Neural cell (in vitro differentiated cells): ENCODE measurements around the gene KLHDC3. TPM values are rescaled to one million over a fixed set of nuclear protein-coding genes. Genes with fewer than 3 reads are reported as not detected.
A peak's percentile ranks its signal among the peaks of the same experiment; 100 is the strongest.

ENCODE experiments used
- H2AFZ ChIP-seq: fragments of 200-600, 300-800 bp; sonication (generic), shearing (Covaris generic); 2 replicates; pipeline ENCODE4 v1.6.0; 2014; ENCODE audit warnings: low read depth, mild to moderate bottlenecking, antibody characterized with exemption, low read length, moderate library complexity
- H3F3A ChIP-seq: fragments of 200-600 bp; shearing (Covaris generic); 2 replicates; pipeline ENCODE4 v1.6.1; 2016; ENCODE audit warnings: mild to moderate bottlenecking, moderate library complexity, mixed read lengths, antibody characterized with exemption, low read length; ENCODE audit not compliant: insufficient read depth, poor library complexity, severe bottlenecking
- H3K27ac ChIP-seq: fragments of 200-600, 300-800 bp; sonication (generic), shearing (Covaris generic); 2 replicates; pipeline ENCODE4 v1.5.1; 2014; ENCODE audit warnings: mild to moderate bottlenecking, low read length, moderate library complexity
- H3K27me3 ChIP-seq: fragments of 300-800, 200-600 bp; sonication (generic), shearing (Covaris generic); 2 replicates; pipeline ENCODE4 v1.6.0; 2014; ENCODE audit warnings: mild to moderate bottlenecking, low read depth, low read length, moderate library complexity; ENCODE audit not compliant: insufficient read depth
- H3K36me3 ChIP-seq: fragments of 300-800, 200-600 bp; sonication (generic), shearing (Covaris generic); 2 replicates; pipeline ENCODE4 v1.5.1; 2014; ENCODE audit warnings: mild to moderate bottlenecking, antibody characterized with exemption, low read length, moderate library complexity; ENCODE audit not compliant: insufficient read depth
- H3K4me2 ChIP-seq: fragments of 300-800, 200-600 bp; sonication (generic), shearing (Covaris generic); 2 replicates; pipeline ENCODE4 v1.6.0; 2014; ENCODE audit warnings: mild to moderate bottlenecking, low read length
- H3K4me3 ChIP-seq: fragments of 300-800, 200-600 bp; sonication (generic), shearing (Covaris generic); 2 replicates; pipeline ENCODE4 v1.5.1; 2014; ENCODE audit warnings: mild to moderate bottlenecking, low read length, moderate library complexity
- H3K79me2 ChIP-seq: fragments of 200-600 bp; shearing (Covaris generic); replicated peaks from 2 replicates; pipeline ENCODE4 v1.6.0; 2014; ENCODE audit warnings: mild to moderate bottlenecking, low read length, moderate library complexity; ENCODE audit not compliant: insufficient read depth
- H3K9ac ChIP-seq: fragments of 300-800, 200-600 bp; sonication (generic), shearing (Covaris generic); 2 replicates; pipeline ENCODE4 v1.6.1; 2016; ENCODE audit warnings: mild to moderate bottlenecking, low read length, mixed read lengths
- H3K9me2 ChIP-seq: fragments of 200-600 bp; shearing (Covaris generic); 2 replicates; pipeline ENCODE4 v1.6.1; 2016; ENCODE audit warnings: mild to moderate bottlenecking, low read length, mixed read lengths; ENCODE audit not compliant: insufficient read depth
- H3K9me3 ChIP-seq: fragments of 200-600, 300-800 bp; sonication (generic), shearing (Covaris generic); 2 replicates; pipeline ENCODE4 v1.6.1; 2016; ENCODE audit warnings: mild to moderate bottlenecking, mixed run types, low read length, moderate library complexity, mixed read lengths
- H4K20me1 ChIP-seq: fragments of 200-600 bp; shearing (Covaris generic); 2 replicates; pipeline ENCODE4 v1.6.1; 2016; ENCODE audit warnings: mild to moderate bottlenecking, mixed run types; ENCODE audit not compliant: insufficient read depth
- CTCF ChIP-seq: fragments of 450-650 bp; IDR thresholded peaks from 2 replicates; pipeline ENCODE4 v1.5.1; 2014; ENCODE audit warnings: antibody characterized with exemption, mild to moderate bottlenecking, moderate library complexity; ENCODE audit not compliant: poor library complexity, severe bottlenecking
- EP300 ChIP-seq: fragments of 450-650 bp; conservative IDR thresholded peaks from 2 replicates; pipeline ENCODE4 v1.6.1; 2014; ENCODE audit warnings: antibody characterized with exemption, mild to moderate bottlenecking, moderate library complexity; ENCODE audit not compliant: poor library complexity, severe bottlenecking
- MXI1 ChIP-seq: fragments of 450-650 bp; conservative IDR thresholded peaks from 2 replicates; pipeline ENCODE4 v1.6.1; 2014; ENCODE audit warnings: antibody characterized with exemption, mild to moderate bottlenecking; ENCODE audit not compliant: poor library complexity, severe bottlenecking
- POLR2AphosphoS5 ChIP-seq: IDR thresholded peaks from 2 replicates; pipeline ENCODE4 v1.6.1; 2012
- RAD21 ChIP-seq: fragments of 450-650 bp; conservative IDR thresholded peaks from 2 replicates; pipeline ENCODE4 v1.6.1; 2014; ENCODE audit warnings: antibody characterized with exemption, mild to moderate bottlenecking, moderate library complexity
- REST ChIP-seq: IDR thresholded peaks from 2 replicates; pipeline ENCODE4 v1.6.1; 2012; ENCODE audit warnings: borderline replicate concordance
- SMC3 ChIP-seq: fragments of 450-650 bp; conservative IDR thresholded peaks from 2 replicates; pipeline ENCODE4 v1.6.1; 2014; ENCODE audit warnings: antibody characterized with exemption, mild to moderate bottlenecking, moderate library complexity; ENCODE audit not compliant: poor library complexity
- TAF1 ChIP-seq: IDR thresholded peaks from 2 replicates; pipeline ENCODE4 v1.6.1; 2012; ENCODE audit warnings: low read depth
- polyA plus RNA-seq: library from polyadenylated mRNA; depleted of rRNA; stranded (reverse); fragments of >200 nt; gene quantifications from 2 replicates; pipeline ENCODE4 v1.2.3, GENCODE V29; 2014

Gene KLHDC3
- polyA plus RNA-seq, 1 donor from 2014 or later, result 232 TPM

GRCh38 chr6:43055966-43056365 lies 41.9 kb downstream of the KLHDC3 start:
- H3K27ac ChIP-seq, result no peak overlapping the region

DNA sequence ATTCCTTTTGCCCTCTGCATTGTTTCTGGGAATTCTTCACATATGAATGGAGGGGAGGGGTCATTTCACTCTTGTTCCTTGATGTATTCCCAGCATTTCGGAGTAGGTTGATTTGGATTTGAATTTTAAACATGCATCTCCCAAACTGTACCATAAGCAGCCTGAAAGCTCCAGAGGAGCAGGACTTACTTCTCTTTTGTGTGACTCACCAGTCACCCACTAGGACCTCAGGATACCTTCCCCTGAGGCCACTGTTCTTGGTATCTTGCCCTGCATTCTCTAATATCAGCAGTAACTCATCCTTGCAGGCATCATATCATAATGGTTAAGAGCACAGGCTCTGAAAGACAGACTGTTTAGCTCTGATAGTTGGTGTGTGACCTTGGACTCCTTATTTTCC lies 44.5 kb downstream of the KLHDC3 start:
- peak overlapping the region; percentile 86 for H3K9ac ChIP-seq

More at GRCh38 chr6:43055966-43056365, 41.9 kb downstream of the KLHDC3 start:
- Histone ChIP-seq H2AFZ (no peak overlapping the region), H3K79me2 (peaks cover 10% of the 10 kb centered on the region), H3K4me2 (no peak overlapping the region), H3K9ac (no peak overlapping the region), H3K9me3 (no peaks in the 10 kb centered on the region), H3K4me3 (no peak overlapping the region), H4K20me1 (no peaks in the 10 kb centered on the region), H3F3A (no peaks in the 10 kb centered on the region), H3K27me3 (no peaks in the 10 kb centered on the region), H3K36me3 (no peaks in the 10 kb centered on the region), H3K9me2 (no peaks in the 10 kb centered on the region)
- TF ChIP-seq CTCF (no peak), MXI1 (no peak), EP300 (no peak), POLR2AphosphoS5 (no peak), TAF1 (no peak), RAD21 (no peak), REST (no peak)

More for the DNA sequence above, 44.5 kb downstream of the KLHDC3 start:
- no peaks in the 10 kb centered on the region for H3K9me3 ChIP-seq
- no peak overlapping the region for H2AFZ ChIP-seq
- H3K4me2 ChIP-seq, result peak overlapping the region; percentile 89
- H4K20me1 ChIP-seq, result no peaks in the 10 kb centered on the region
- H3F3A ChIP-seq, result no peaks in the 10 kb centered on the region
- peaks cover 11% of the 10 kb centered on the region for H3K79me2 ChIP-seq
- peak overlapping the region; percentile 84 for H3K4me3 ChIP-seq
- no peaks in the 10 kb centered on the region for H3K36me3 ChIP-seq
- TF ChIP-seq REST (no peak), SMC3 (no peak)
- no peaks in the 10 kb centered on the region for H3K9me2 ChIP-seq
- H3K27me3 ChIP-seq, result no peaks in the 10 kb centered on the region
- no peak overlapping the region for H3K27ac ChIP-seq
